H1 (cell line): ENCODE measurements around the gene ZKSCAN8. TPM values are rescaled to one million over a fixed set of nuclear protein-coding genes. Genes with fewer than 3 reads are reported as not detected.

Experiments
- CBX8 ChIP-seq: fragments of 300-800, 300-1000 bp; sonication (generic); IDR thresholded peaks from 2 replicates; pipeline ENCODE4 v1.7.1; 2016; ENCODE audit warnings: low read depth, low read length, borderline replicate concordance
- CHD1 ChIP-seq: IDR thresholded peaks from 2 replicates; pipeline ENCODE4 v1.6.1; 2012; ENCODE audit warnings: low read depth, low read length, improper control_type of control experiment
- EGR1 ChIP-seq: IDR thresholded peaks from 2 replicates; pipeline ENCODE4 v1.6.1; 2011; ENCODE audit warnings: low read depth, low read length, borderline replicate concordance
- KDM5A ChIP-seq: fragments of 200-600 bp; IDR thresholded peaks from 2 replicates; pipeline ENCODE4 v1.7.1; 2012; ENCODE audit warnings: mild to moderate bottlenecking, low read length, inconsistent platforms, mixed read lengths
- POLR2AphosphoS5 ChIP-seq: IDR thresholded peaks from 2 replicates; pipeline ENCODE4 v1.6.1; 2011; ENCODE audit warnings: low read depth, low read length
- RXRA ChIP-seq: IDR thresholded peaks from 2 replicates; pipeline ENCODE4 v1.6.1; 2011; ENCODE audit warnings: low read depth, mild to moderate bottlenecking, low read length, moderate library complexity; ENCODE audit not compliant: insufficient read depth
- SP1 ChIP-seq: IDR thresholded peaks from 2 replicates; pipeline ENCODE4 v1.6.1; 2011; ENCODE audit warnings: low read depth, low read length
- TBP ChIP-seq: IDR thresholded peaks from 2 replicates; pipeline ENCODE4 v1.6.1; 2011; ENCODE audit warnings: low read depth, low read length, improper control_type of control experiment
- polyA plus RNA-seq, 7 experiments: library from polyadenylated mRNA; depleted of rRNA in 3 of 7; stranded (reverse) in 5 of 7; unstranded in 2 of 7; fragments of >200 nt in 5 of 7; fragments of 200-250 nt in 2 of 7; gene quantifications; 1 replicate in 5 of 7; 2 replicates in 1 of 7; 4 replicates in 1 of 7; pipeline versions ENCODE4 v1.2.1 to v1.2.3, GENCODE V29; 2011 to 2013; ENCODE audit warnings: missing spikeins in 2 of 7, mixed read lengths in 2 of 7
- total RNA-seq: library from RNA; stranded (reverse); fragmentation: NEBNext Ultra II Directional; extraction: Animal tissue kit (Norgen Biotek cat#: 25700); gene quantifications from 2 replicates; pipeline ENCODE4 v1.2.1, GENCODE V29; 2021
- TF ChIP-seq, protein P1 (sequence below): IDR thresholded peaks from 2 replicates; pipeline ENCODE4 v1.6.1; 2012; ENCODE audit warnings: low read length, inconsistent platforms
- TF ChIP-seq, protein P2 (sequence below): IDR thresholded peaks from 2 replicates; pipeline ENCODE4 v1.6.1; 2012; ENCODE audit warnings: inconsistent platforms

ZKSCAN8 gene
- total and polyA plus RNA-seq, 2 of the 8 experiments (the other 6 are each of a cell fraction or from before 2014, with no cell fraction given), result 10.7 to 24.1 TPM

GRCh38 chr6:28161410-28162079, 19.9 kb downstream of the ZKSCAN8 start (continued):
- TF ChIP-seq EGR1, result no peak
- no peak for TF ChIP-seq KDM5A
- TF ChIP-seq CBX8, result no peak
- peak; percentile 56; the same call in 1 of the 2 replicates for TF ChIP-seq SP1
- TF ChIP-seq, protein P1, sequence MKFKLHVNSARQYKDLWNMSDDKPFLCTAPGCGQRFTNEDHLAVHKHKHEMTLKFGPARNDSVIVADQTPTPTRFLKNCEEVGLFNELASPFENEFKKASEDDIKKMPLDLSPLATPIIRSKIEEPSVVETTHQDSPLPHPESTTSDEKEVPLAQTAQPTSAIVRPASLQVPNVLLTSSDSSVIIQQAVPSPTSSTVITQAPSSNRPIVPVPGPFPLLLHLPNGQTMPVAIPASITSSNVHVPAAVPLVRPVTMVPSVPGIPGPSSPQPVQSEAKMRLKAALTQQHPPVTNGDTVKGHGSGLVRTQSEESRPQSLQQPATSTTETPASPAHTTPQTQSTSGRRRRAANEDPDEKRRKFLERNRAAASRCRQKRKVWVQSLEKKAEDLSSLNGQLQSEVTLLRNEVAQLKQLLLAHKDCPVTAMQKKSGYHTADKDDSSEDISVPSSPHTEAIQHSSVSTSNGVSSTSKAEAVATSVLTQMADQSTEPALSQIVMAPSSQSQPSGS, result no peak
- no peak for TF ChIP-seq CHD1
- TF ChIP-seq TBP, result peak; percentile 76
- TF ChIP-seq POLR2AphosphoS5, result peak; percentile 87
- no peak for TF ChIP-seq RXRA
- TF ChIP-seq, protein P2, sequence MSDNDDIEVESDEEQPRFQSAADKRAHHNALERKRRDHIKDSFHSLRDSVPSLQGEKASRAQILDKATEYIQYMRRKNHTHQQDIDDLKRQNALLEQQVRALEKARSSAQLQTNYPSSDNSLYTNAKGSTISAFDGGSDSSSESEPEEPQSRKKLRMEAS, result no peak
